Limb (tissue), 2 donors: ENCODE measurements around the gene RASA3.
"Not testable (repeated sequence)": the region's sequence is repeated elsewhere in the genome, so short reads cannot be mapped to it uniquely, and the experiment has no call there.

ENCODE experiments used
- DNase-seq, 2 donors: peaks; one replicate each; pipeline ENCODE4 v3.0.0-alpha.2; 2016; ENCODE audit errors: extremely low spot score in 2 of 2

RASA3 gene, protein sequence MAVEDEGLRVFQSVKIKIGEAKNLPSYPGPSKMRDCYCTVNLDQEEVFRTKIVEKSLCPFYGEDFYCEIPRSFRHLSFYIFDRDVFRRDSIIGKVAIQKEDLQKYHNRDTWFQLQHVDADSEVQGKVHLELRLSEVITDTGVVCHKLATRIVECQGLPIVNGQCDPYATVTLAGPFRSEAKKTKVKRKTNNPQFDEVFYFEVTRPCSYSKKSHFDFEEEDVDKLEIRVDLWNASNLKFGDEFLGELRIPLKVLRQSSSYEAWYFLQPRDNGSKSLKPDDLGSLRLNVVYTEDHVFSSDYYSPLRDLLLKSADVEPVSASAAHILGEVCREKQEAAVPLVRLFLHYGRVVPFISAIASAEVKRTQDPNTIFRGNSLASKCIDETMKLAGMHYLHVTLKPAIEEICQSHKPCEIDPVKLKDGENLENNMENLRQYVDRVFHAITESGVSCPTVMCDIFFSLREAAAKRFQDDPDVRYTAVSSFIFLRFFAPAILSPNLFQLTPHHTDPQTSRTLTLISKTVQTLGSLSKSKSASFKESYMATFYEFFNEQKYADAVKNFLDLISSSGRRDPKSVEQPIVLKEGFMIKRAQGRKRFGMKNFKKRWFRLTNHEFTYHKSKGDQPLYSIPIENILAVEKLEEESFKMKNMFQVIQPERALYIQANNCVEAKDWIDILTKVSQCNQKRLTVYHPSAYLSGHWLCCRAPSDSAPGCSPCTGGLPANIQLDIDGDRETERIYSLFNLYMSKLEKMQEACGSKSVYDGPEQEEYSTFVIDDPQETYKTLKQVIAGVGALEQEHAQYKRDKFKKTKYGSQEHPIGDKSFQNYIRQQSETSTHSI

DNA sequence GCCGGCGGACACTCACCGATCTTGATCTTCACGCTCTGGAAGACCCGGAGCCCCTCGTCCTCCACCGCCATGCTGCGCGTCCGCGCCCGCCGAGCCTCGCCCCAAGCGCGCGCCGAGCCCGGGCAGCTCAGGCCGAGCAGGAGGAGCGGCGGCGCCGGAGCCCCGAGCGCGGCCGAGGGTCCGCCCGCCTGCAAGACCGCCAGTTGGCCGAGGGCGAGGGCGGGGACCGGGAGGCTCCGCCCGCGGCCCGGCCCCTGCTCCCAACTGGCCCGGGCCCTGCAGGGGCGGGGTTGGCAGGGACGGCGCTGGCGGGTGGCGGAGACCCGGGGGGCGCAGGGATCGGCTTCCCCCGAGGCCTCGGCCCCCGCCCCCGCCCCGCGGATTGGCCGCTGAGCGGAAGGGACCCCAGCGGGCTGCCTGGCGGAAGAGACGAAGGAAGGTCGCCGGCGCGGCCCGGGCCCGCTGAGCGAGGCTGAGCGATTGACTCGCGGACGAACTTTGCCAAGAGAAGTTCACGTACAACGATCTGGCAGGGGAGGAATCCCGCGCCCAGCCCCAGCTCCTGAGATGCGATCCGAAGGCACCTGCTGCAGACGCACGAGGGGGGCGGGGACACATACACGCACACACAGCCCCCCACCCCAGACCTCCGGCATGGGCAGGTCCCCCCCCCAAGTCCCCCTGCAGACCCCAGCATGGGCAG is at the start of gene RASA3:
Gene RASA3 (minus strand): TSS at position 205 of the 703 bp plus-strand sequence. CDS start 134 bp downstream, at position 71.
- peak; percentile 79 to 87 for DNase-seq

DNA sequence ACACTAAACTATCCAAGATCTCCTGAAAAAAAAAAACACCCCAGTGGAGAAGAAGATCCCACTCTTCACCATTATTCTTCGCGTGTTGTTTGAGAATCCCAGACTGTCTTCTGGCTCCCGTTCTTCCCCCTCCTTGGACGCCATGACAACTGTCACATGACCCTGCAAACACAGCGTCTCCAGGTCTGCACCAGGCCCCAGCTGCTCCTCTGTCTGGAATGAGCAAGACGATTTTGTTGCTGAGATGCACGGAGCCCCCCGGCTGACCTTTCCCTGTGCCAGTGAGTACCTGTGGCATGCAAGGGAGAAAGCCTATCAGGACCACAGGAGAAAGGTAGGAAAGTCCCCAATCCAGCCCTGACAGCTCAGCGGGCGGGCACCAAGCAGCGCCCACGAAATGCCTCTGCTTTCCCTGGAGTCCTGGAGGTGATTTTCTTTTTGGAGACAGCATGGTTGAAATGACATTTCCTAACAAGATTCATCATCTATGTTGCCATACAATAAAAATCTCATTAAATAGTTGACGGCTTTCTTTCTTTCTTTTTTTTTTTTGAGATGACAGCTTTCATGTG is 46.8 kb upstream of the RASA3 start, which contains the start of gene CFAP97D2:
Gene CFAP97D2 (plus strand): TSS at position 171 of the 572 bp plus-strand sequence. CDS start 74 bp downstream, at position 245.
- no peak for DNase-seq

DNA sequence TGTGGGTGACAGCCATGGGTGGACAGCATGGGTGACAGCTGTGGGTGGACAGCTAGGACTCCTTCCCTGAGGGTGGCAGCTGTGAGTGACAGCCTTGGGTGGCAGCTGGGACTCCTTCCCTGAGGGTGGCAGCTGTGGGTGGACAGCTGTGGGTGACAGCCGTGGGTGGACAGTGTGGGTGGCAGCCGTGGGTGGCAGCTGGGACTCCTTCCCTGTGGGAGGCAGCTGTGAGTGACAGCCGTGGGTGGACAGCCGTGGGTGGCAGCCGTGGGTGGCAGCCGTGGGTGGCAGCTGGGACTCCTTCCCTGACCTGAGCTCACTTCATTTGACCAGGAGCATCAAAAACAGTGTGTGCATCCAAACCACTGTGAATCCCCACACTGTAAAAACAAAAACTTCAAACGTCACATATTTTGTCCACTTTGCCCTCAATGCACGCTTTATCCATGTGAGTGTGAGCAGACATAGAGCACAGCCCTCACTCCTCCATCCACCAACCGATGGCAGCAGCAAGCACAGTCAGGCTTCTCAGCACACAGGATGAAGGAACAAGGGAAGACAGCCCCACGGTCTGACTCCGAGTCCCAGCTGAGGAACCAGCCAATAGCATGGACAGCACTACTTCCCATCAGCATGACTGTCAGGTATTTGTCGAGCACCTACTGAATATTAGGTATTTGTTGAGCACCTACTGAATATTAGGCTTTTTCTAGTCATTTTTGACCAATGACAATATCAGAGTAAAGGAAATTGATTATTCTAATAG is 45.0 kb upstream of the RASA3 start:
- DNase-seq: no peak

DNA sequence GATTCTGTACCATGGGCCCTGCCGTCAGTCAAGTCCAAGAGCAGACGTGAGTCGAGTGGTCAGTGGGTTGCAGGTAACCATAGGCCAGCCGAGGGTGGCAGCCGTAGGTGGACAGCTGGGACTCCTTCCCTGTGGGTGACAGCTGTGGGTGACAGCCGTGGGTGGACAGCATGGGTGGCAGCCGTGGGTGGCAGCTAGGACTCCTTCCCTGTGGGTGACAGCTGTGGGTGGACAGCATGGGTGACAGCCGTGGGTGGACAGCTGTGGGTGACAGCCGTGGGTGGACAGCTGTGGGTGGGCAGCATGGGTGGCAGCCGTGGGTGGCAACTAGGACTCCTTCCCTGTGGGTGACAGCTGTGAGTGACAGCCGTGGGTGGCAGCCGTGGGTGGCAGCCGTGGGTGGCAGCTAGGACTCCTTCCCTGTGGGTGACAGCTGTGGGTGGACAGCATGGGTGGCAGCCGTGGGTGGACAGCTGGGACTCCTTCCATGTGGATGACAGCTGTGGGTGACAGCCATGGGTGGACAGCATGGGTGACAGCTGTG is 44.0 kb upstream of the RASA3 start:
- not testable (repeated sequence) for DNase-seq

DNA sequence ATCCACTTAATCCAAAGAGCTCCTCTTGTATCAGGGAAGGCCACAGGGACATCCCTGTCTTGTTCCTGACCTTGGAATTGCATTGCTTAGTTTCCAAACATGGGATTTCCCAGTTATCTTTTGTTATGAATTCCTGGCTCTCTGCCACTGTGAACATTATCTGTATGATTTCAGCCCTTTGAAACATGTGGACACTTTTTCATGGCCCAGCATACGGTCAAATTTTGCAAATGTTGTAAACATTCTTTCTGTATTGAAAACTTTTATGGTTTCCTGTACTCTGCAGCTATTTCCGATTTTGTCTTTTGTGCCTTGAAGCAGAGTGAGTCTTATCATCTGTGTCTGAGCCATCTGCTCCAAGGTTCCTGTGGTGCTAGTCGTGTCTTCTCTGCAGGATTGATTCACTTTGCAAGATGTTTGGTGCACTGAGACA is 42.1 kb upstream of the RASA3 start:
- DNase-seq: no peak

DNA sequence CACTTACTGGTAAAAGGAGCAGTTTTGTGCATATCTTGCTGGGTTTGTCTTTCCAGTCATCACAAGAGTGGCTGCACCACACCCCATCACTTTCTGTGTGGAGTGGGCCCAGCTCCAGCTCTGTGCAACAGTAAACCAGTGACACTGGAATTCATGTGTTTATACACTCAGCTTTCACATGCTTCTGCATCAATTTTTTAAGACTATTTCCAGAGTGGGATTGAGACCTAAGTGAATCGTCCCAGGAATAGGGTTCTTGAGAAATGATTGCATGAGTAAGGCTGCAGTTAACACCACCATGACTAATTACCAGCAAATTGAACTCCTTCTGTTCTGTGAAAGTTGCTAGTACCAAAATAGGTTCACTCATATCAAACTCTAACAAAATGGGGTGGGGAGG is 41.3 kb upstream of the RASA3 start:
- no peak for DNase-seq

DNA sequence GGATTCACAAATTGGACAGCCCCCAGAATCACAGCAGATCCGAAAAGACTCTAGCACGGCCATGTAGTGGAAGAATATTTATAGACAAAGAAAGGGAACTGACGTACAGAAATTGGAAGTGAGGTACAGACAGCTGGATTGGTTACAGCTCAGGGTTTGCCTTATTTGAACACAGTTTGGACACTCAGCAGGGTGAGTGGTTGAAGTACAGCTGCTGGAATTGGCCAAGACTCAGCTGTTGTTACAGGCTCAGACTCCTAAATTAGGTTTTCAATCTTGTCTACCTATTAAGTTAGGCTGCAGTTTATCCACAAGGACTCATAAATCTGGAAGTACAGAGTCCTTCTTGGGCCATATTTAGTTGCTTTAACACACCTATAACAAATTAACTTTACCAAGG is 40.8 kb upstream of the RASA3 start:
- DNase-seq: no peak

DNA sequence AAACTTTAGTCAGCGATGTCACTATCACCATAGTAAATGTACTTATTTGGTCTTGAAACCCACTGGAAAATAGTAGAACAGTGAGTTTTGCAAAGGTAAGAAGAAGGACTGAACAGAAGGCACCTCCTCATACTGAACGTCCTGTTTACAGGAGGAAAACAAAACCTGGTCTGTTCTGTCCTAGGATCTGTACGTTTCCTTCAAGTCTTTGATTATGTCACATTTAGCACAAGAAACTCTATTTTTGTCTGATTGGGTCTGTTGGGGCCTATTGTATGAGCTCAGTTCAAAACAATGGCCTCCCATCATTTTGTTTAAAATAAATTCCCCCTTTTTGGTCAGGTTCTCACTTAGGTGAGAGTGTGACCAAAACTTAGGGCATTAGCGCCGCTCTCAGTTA is 35.5 kb upstream of the RASA3 start:
- no peak for DNase-seq

DNA sequence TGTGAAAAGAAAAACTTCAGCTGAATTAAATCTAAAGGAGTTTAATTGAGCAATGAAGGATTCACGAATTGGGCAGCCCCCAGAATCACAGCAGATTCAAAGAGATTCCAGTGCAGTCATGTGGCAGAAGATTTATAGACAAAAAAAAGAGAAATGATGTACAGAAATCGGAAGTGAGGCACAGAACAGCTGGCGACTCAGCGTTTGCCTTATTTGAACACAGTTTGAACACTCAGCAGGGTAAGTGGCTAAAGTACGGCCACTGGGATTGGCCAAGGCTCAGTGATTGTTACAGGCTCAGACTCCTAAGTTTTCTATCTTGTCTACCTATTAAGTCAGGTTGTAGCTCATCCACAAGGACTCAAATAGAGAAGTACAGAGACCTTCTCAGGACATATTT is 35.0 kb upstream of the RASA3 start:
- DNase-seq: no peak

DNA sequence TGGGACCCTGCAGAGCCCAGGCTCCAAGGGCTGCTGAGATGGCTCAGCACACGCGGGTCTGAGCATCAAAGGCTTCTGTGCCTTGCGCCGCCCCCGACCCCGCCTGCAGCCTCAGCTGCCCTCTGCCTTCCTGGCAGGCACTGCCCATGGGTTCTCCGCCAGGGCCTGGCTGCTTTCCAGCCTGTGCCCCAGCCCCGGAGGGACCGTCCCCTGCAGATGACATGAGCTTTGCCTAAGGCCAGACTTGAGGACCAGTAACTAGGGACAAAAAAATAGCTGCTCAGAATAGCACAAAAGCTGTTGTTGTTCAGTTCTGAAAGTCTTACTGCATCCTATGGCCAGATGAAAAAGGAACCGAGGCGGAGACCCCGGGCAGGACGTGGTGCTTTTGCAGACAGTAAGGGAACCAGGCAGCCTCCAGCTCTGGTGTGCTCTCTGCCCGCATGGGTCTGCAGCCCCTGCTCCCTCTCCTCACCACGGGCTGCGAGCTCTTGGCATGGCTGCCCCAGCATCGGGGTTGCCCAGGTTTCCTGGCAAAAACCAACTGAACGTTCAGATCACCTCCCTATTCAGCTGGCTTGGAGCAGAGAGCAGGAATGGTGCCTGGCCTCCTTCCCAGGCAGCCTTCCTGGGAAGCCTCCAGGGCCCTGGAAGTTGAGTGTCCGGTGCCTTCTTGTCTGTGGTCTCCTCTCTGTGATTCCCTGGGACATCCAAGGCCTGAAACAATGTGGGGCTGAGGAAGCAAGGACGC is 34.1 kb upstream of the RASA3 start:
- DNase-seq: no peak

DNA sequence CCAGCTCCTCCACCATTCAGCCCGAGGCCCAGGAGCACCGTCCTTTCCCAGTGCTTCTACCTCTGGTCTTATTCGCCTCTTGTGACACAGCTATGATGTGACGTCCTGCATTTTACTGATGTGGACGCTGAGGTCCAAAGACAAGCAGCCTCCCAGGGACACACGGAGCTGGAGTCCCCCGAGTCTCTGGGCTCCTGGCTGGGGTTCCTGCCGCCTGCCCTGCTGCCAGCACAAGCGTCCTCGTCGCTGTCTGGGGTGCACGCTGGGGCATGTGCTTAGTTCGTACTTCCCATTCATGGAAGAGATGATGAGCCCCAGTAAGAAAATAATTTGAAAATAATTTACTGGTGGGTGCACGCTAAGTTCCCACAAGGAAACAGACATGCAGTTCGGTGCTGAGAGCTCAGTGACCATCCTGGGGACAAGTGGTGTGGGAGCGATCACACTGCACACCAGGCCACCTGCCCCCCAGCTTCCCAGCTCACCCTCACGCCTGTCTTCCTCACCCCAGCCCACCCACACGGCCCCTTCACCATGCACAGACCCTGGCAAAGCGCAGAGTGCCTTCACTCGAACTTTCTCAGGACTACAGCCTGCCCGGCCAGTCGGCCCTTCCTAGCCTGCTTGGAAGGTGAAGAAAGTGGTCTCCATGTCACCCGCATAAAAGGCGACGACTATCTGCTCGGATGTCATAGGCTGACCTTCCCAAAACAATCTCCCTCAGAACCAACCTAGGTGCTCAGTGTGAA is 32.4 kb upstream of the RASA3 start:
- DNase-seq: no peak

DNA sequence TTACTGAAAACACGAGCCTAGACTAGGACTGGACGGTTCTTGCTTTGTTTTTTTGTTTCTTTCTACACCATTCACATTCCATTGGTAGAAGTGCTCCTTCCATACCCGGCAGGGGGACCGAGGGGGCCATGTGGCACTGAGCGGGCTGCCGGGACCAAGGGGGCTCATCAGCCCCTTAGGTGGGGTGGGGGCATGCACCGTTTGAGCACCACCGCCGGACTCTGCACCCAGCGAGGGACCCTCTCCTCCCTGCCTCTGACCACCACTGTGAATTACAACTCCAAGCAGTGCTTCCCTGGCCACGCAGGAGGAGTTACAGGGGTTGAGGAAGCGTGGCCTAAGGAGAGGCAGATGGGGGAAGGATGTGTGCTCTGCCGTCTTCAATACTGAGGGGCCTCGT is 31.6 kb upstream of the RASA3 start:
- no peak for DNase-seq

DNA sequence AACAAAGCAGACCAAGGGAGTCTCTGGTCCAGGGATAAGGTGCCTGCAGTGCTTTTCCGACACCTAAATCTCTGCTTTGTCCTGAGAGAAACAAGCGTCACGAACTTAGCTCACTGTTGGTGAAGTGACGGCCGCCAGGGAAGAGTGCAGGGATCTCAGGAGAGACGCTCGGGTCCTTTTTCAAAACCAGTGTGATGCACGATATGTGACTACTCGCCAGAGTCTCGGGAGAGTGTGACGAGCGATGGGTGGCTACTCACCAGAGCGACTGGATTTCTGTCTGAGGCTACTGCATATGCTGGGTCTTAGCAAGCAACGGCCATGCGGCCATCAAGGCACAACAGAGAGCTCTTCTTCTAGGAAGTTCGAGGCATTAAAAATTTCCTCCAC is 30.1 kb upstream of the RASA3 start:
- DNase-seq: no peak

DNA sequence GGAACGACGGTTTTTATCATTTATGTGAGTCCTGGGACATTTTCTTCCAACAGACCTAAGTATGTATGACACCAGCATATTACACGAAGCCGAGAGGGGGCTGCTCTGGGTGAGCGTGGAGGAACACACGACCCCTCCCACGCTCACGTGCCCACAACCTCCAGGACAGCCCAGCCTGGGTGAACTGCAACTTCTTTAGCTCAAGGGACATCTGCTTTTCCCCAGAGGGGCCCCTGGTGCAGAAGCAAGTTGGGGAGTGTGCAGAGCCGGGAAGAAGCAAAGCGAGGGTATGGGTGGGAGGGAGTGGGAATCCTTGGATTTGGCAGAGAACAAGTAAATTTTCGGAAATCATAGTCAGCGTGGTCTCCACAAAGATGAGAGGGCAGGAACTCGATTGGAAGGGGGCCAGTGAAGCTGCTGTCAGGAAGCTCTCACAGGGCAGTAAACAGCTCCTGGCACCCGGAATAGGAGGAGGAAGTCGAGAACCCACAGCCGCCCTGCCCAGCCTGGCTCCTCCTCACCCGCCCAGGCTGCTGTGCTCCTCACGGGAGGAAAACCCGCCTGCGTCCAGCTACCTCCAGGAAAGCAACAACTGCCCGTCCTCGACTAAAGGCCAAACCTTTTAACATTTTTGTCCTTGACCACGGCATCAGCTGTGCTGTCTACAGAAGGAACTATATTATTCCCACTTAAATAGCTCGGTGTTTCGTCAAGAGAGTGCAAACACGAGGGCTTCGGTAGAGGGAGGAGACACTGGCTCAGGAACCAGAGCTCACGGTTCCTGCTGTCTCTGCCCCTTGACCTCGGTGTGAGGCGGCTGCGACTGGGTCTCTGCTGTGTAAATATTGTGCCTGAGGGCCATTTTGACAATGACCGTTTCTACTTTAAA is 29.5 kb upstream of the RASA3 start:
- no peak for DNase-seq

DNA sequence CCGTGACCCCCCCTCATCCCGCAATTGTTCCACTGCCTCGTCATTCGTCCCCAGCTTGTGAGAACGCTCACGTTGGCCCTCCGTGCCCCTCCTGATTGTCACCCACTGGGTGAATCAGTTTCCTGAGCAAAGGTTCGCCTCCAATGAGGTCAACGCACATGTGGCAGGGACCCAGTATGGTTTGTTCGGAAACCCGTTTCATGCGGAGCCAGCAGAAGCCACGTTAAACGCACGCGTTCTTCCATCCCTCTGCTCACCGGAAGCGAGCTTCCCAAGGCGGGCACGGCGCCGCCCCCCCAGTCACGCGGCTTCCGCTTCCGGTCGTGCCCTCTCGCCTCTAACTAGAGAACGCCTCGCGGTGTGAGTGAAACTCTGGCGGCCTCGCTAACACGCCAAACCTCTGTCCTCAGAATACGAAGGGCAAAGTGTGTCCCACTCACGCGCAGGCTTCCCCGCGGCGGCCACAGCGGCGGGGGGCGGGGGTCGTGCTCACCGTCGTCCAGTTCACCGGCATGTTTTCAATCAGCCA is 28.7 kb upstream of the RASA3 start:
- DNase-seq: no peak

DNA sequence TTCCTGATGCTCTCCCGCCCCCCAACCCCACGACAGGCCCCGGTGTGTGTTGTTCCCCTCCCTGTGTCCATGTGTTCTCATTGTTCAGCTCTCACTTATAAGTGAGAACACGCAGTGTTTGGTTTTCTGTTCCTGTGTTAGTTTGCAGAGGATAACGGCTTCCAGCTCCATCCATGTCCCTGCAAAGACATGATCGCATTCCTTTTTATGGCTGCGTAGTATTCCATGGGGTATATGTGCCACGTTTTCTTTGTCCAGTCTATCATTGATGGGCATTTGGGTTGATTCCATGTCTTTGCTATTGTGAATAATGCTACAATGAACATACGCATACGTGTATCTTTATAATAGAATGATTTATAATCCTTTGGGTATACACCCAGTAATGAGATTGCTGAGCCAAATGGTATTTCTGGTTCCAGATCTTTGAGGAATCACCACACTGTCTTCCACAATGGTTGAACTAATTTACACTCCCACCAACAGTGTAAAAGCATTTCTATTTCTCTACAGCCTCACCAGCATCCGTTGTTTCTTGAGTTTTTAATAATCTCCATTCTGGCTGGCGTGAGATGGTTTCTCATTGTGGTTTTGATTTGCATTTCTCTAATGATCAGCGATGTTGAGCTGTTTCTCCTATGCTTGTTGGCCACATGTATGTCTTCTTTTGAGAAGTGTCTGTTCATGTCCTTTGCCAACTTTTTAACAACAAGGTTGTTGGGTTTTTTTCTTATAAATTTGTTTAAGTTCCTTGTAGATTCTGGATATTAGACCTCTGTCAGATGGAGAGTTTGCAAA is 26.6 kb upstream of the RASA3 start:
- not testable (repeated sequence) for DNase-seq
